SK-N-DZ (cell line): ENCODE data around the gene VEZF1.

Experiments used
- DNase-seq: peaks from one replicate; pipeline ENCODE4 v3.0.0-alpha.2; 2015; ENCODE audit warnings: low spot score

The VEZF1 gene

DNA sequence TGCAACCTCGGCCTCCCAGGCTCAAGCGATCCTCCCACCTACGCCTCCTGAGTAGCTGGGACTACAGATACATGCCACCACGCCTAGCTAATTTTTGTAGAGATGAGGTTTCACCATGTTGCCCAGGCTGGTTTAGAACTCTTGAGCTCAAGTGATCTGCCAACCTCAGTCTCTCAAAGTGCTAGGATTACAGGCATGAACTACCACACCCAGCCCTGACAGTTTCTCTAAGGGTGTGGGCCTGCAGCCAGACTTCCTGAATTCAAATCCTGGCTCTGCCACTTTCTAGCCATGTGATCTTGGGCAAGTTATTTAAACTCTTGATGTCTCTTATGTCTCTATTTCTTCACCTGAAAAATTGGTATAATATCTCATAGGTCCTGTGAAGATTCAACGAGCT, 38.4 kb downstream of the VEZF1 start:
- DNase-seq, result no peak

GRCh38 chr17:57948555-57949420, 39.3 kb downstream of the VEZF1 start:
- DNase-seq, result no peak

GRCh38 chr17:57948169-57948554, 39.9 kb downstream of the VEZF1 start:
- DNase-seq, result no peak

- DNase-seq, result no peak
Observed at GRCh38 chr17:57947369-57947768, 40.7 kb downstream of the VEZF1 start.

GRCh38 chr17:57946798-57947358, 41.2 kb downstream of the VEZF1 start:
- no peak for DNase-seq

- DNase-seq, result no peak
Observed at GRCh38 chr17:57945996-57946797, 41.9 kb downstream of the VEZF1 start.

DNA sequence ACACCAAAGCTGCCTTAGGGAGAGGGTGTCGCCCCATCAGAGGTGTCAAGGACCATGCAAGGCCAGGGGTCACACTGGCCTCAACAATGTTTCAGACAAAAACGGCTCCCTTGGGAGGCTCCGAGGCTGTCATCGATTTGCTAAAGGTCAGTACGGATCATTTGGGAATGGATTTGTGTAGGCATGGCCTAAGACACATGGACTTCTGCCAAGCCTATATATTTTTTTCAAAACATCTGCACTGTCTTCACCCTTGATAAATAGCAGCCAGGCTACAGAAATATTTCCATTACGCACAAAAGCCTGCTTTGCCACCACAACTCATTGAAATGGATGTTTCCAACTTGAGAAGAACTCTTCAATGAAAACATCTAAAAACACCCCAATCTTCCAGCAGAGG, 43.1 kb downstream of the VEZF1 start:
- no peak for DNase-seq

DNA sequence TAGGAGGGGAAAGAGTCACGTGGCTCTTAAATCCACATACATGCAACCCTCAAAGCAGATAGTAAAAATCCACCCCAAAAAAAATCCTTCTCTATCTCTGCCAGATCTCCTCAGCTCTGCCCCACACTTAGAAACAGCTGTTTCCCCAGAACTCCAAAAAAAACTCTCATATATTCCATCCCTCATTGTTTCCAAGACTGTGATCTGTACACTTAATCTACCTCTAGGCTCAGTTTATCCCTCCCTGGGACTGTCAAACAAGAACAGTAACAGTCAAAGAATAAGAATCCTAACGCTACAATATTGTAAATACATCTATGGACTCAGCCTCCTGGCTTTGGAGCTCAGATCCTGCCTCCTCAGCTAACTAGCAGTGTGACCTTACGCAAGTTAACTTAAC, 44.4 kb downstream of the VEZF1 start:
- DNase-seq, result no peak

DNA sequence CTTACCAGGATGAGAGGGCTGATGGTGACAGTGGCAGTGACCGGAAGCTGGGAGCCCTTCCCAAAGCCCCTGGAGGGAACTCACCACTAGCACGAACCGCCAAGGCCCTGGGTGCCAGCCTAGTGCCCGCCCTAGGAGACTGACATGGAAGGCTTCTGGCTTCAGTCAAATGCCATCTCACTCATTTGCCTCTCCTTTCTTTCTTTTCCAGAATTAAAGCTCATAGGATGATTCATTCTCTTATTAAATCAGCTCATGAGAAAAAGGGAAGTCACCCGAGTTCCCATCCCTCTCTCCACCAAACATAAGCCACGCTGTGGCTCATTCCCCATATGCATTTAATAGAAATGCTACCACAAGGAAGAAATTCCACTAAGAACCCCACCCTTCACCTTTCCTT, 44.9 kb downstream of the VEZF1 start:
- DNase-seq, result no peak

DNA sequence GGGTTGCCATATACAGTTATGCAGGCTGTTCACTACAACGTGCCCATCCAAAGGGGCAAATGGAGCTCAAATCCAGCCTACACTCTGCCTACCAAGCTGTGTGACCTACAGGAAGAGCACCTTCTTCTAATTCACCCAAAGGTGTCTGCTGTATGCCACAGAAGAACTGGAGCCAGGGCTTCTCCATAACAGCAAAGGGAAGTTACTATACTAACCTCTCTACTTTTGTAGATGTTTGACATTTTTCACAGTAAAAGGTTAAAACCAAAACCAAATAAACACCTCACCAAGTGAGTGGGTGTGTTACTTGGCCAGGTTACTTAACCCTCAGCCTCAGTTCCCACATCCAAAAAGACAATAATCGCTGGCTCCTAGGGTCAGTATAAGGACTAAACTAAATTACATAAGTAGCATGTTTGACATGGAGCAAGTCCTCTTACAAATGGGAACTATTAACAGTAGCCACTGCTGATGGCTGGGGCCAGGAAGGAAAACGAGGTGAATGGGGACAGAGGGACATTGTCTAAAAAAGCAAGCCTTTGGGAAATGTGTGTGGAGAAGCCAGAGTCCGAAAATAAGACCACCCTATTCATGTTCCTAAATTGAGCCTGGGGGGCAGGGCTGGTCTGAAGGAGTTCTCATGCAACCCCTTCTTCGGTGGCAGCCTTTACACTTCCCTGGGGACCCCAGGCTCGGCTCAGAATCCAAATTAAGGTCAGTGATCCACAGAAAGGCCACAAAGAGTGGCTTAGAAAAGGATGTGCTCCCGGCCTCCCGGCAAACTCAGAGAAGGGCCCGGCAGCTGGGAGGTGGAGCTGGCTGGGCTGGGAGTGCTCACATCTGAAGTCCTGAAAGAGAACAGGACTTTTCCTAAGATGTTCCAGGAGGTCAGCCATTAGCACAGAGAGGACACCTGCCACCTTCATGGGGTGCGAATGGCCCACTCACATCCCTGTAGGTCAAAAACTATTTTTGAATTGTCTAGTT, 46.4 kb downstream of the VEZF1 start:
- DNase-seq, result no peak

GRCh38 chr17:57940653-57941329, 47.3 kb downstream of the VEZF1 start:
- peak; percentile 70 for DNase-seq

DNA sequence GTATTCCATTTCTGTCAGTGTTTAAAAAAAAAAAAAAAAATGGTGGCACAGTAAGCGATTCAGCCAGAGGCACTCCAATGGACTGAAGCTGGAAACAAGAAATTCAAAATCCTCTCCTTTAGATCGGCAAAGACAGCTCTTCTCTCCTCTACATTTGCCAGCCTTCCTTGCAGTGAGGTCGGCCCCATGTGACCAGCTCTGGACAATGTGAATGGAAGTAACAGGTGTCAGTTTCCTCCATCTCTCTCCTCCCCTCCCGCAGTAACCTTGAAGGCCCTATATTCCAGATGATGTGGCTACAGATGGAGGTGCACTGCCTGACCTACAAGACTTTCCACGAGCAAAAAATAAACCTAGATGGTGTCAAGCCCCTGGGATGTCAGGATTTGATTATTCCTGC, 47.8 kb downstream of the VEZF1 start:
- DNase-seq, result peak; percentile 50

DNA sequence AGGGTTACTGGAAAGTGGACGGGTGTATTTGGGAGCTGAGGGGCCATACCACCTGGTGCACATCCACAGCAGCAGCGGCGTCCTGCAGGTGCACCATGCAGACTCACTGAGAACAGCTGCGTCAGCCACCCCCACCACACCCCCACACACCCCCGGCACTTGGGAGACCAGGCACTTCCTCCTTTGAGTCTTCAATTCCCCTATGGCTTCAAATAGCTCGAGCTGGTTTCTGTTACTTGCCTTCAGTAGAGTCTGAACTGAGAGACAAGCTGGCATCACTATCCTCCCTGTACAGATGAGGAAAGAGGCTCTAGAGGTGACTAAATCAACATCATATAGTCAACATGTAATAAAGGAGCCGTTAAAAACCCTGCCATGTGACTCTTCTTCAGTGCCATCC, 48.3 kb downstream of the VEZF1 start:
- DNase-seq, result no peak

DNA sequence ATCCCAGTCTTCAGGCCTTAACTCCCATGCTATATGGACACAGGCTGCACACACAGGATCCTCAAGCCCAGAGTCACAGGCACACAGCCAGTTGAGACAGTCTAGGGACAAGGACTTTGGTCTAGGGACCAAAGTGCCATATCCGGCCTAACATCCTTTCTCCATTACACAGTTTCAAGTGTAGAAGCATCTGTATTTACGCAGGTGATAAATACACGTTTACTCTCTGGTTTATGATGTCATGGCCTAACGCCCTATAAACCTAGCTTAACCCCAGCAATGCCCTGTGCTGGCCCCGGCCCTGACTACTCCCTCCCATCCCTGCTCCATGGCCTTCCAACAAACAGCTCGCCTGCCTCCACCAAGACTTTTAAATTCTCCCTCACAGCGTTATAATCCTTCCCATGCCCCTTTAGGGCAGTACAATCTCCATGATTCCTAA, 50.0 kb downstream of the VEZF1 start:
- no peak for DNase-seq

GRCh38 chr17:57937492-57937891, 50.6 kb downstream of the VEZF1 start:
- DNase-seq, result no peak

DNA sequence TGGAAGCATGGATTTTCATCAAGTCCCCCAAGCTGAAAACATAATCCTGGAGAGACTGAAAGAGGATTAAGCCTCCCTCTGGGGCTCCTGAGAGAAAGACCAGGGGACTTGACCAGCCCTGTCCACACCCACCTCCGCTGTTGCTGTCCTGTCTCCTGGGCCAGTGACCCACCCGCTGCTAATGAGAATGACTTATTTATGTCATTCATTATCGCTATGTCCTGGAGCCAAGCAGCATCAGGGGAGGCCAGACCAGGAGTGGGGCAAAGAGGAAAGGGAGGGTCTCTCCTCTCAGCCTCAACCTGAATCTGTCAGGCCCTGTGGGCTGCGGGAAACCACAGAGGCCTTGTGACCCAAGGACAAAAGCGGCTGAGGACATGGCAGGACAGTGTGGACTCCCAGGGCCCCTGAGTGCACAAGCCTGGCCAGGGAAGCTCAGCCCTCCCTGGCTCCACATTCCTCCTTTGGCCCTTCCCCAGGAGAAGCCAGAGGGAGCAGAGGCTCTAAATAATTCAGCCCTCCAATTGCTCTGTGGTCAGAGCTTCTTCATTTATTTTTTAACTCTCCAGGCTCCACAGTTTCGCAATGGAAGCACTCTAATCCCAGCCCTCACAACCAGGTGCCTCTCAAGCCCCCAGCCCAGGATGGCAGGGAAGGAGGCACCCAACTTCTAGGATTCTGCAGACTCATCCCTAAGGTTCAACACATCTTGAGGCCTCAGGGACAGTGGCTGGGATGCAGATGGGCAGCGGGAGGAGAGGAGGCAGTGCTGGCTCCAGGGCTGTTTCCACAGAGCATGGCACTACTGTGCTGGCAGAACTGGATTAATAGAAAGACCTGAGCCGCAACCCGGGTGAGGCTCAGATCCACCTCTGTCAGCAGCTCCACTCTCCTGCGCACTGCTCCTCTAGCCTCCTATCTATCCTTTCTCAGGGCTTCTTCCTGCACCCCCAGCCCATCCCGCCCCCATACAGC, 51.9 kb downstream of the VEZF1 start:
- DNase-seq, result peak; percentile 44

DNA sequence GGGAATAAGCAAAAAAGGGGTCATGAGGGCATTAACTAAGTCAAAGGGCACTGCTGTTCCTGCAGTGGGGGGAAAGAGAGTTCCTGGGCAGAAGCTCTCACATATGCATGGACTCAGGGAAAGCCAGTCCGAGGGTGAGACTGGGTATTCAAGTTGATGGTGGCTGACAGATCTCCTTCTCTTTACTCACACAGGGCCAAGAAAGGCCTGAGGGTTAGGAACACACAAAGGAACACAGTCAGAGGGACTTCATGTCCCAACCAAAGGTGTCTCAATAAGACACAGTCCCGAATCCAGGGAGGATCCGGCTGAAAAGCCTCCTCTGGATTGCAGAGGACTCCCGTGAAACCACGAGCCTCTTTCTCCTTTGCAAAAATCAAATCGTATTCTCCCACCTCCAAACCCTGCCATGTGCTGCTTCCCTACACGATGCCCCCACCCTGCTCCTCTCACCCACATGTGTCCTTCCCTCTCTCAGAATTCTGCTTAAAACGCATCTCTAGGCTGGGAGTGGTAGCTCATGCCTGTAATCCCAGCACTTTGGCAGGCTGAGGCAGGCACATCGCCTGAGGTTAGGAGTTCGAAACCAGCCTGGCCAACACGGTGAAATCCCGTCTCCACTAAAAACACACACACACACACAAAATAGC, 56.4 kb downstream of the VEZF1 start:
- no peak for DNase-seq

DNA sequence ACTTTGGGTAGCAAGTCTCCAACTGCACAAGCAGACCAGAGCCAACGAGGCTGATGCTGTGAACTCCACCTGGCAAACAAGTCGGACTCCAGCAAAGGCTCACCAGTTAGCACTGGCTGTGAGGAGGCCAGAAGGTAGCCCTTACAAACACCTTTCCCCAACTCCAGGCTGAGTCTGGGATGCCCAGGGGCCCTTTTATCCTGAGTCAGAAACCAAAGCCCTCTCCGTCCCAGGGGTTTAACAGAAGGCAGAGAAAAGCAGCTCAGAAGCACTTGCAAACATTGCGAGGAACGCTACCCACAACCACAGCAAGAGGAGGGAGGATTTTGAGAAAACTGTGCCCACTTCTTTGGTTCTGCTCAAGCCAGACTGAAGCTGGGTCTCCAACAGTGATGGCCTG, 57.8 kb downstream of the VEZF1 start:
- DNase-seq, result no peak

- no peak for DNase-seq
Observed at GRCh38 chr17:57929386-57929785, 58.7 kb downstream of the VEZF1 start.
